ENCODE measurements around the gene MED26.
"Not testable (repeated sequence)": the region's sequence is repeated elsewhere in the genome, so short reads cannot be mapped to it uniquely, and the experiment has no call there.

MED26 gene

DNA sequence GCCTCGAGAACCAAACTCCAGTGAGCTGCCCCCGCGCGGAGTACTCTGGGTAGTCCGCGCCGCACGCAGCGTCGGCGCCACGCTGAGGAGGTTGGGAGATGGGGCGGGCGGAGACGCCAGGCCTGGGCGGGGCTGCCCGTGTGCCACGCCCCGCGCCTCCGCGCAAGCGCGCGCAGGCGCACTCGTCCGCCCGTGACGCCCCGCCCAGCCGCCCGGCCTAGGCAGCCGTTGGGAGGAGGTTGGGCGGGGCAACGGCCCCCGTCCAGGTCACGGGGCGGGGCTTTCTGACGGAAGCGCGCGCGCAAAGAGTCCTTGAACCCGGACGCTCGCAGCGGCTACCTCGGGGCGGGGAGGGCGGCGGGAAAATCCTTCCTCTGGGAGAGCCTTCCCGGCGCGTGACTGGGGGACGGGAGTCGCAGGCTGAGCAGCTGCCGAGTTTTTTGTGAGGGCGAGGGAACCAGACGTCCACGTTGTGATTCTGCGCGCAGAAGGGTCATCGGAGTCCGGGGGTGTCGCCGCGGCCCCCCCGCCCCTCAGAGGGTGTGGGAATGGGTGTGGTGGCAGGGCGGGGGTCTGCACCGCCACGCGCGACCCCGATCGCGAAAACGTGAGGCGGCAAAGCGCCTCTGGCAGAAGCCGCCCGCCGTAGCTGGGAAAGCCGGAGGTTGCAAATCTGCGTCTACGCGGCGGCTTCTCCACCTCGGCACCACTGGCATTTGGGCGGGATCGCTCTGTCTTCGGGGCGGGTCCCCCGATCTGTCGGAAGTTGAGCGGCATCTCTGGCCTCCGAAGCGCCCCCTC is at the start of gene MED26:
MED26 (minus strand) TSS at position 22 of the 801 bp plus-strand sequence. CDS start 261 bp downstream, outside the sequence.
- Histone ChIP-seq H3K27ac (ENCODE audit: low read length) (peak within 1 kb of the TSS; percentile 46), H3K4me1 (ENCODE audit: insufficient read depth, low read length) (peaks cover 21% of the 10 kb centered on the region), H3K9me3 (ENCODE audit: insufficient read depth, low read depth, low read length) (no peaks in the 10 kb centered on the region), H3K36me3 (ENCODE audit: insufficient read depth, low read depth, low read length) (peaks cover 38% of the 10 kb centered on the region), H3K27me3 (ENCODE audit: insufficient read depth, low read length) (no peaks in the 10 kb centered on the region), H3K4me3 (ENCODE audit: low read length) (peak within 1 kb of the TSS; percentile 86), H3K9ac (ENCODE audit: low read depth, low read length) (peak within 1 kb of the TSS; percentile 90)

- Histone ChIP-seq H3K9ac (ENCODE audit: low read depth, low read length) (no peak overlapping the region), H3K4me1 (ENCODE audit: insufficient read depth, low read length) (no peaks in the 10 kb centered on the region), H3K27me3 (ENCODE audit: insufficient read depth, low read length) (no peaks in the 10 kb centered on the region), H3K9me3 (ENCODE audit: insufficient read depth, low read depth, low read length) (no peaks in the 10 kb centered on the region), H3K4me3 (ENCODE audit: low read length) (no peak overlapping the region), H3K27ac (ENCODE audit: low read length) (no peak overlapping the region), H3K36me3 (ENCODE audit: insufficient read depth, low read depth, low read length) (peaks cover 20% of the 10 kb centered on the region)
Measured at GRCh38 chr19:16677055-16677454, 49.1 kb upstream of the MED26 start.

GRCh38 chr19:16676101-16676798 is 48.2 kb upstream of the MED26 start:
- Histone ChIP-seq H3K4me1 (ENCODE audit: insufficient read depth, low read length) (no peaks in the 10 kb centered on the region), H3K9ac (ENCODE audit: low read depth, low read length) (no peak overlapping the region), H3K9me3 (ENCODE audit: insufficient read depth, low read depth, low read length) (no peaks in the 10 kb centered on the region), H3K27me3 (ENCODE audit: insufficient read depth, low read length) (no peaks in the 10 kb centered on the region), H3K4me3 (ENCODE audit: low read length) (no peak overlapping the region), H3K36me3 (ENCODE audit: insufficient read depth, low read depth, low read length) (peaks cover 13% of the 10 kb centered on the region), H3K27ac (ENCODE audit: low read length) (no peak overlapping the region)

- not testable (repeated sequence) for H3K4me3 ChIP-seq (ENCODE audit: low read length); H3K9ac ChIP-seq (ENCODE audit: low read depth, low read length); H3K27me3 ChIP-seq (ENCODE audit: insufficient read depth, low read length); H3K9me3 ChIP-seq (ENCODE audit: insufficient read depth, low read depth, low read length); H3K27ac ChIP-seq (ENCODE audit: low read length); H3K36me3 ChIP-seq (ENCODE audit: insufficient read depth, low read depth, low read length); H3K4me1 ChIP-seq (ENCODE audit: insufficient read depth, low read length)
Measured at GRCh38 chr19:16673839-16674238, 45.8 kb upstream of the MED26 start.

DNA sequence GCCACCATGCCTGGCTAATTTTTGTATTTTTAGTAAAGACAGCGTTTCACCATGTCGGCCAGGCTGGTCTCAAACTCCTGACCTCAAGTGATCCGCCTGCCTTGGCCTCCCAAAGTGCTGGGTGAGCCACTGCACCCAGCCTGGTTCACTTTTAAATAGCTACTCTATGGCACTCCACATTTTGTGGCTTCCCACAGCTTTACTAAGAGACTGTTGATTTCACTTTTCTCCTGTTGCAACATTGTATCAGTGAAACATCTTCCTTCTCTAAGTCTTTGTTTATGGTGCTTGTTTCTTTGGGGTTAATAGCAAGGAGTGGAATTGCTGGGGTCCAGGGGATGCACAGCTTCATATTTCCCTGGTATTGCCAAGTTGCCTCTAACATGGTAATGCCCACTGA is 45.2 kb upstream of the MED26 start:
- Histone ChIP-seq H3K27ac (ENCODE audit: low read length) (no peak overlapping the region), H3K36me3 (ENCODE audit: insufficient read depth, low read depth, low read length) (no peaks in the 10 kb centered on the region), H3K4me1 (ENCODE audit: insufficient read depth, low read length) (no peaks in the 10 kb centered on the region), H3K9ac (ENCODE audit: low read depth, low read length) (no peak overlapping the region), H3K9me3 (ENCODE audit: insufficient read depth, low read depth, low read length) (no peaks in the 10 kb centered on the region), H3K4me3 (ENCODE audit: low read length) (no peak overlapping the region), H3K27me3 (ENCODE audit: insufficient read depth, low read length) (no peaks in the 10 kb centered on the region)

- Histone ChIP-seq H3K4me3 (ENCODE audit: low read length) (no peak overlapping the region), H3K27me3 (ENCODE audit: insufficient read depth, low read length) (no peaks in the 10 kb centered on the region), H3K9me3 (ENCODE audit: insufficient read depth, low read depth, low read length) (no peaks in the 10 kb centered on the region), H3K27ac (ENCODE audit: low read length) (no peak overlapping the region), H3K4me1 (ENCODE audit: insufficient read depth, low read length) (no peaks in the 10 kb centered on the region), H3K36me3 (ENCODE audit: insufficient read depth, low read depth, low read length) (no peaks in the 10 kb centered on the region), H3K9ac (ENCODE audit: low read depth, low read length) (no peak overlapping the region)
Measured at GRCh38 chr19:16671652-16672274, 43.8 kb upstream of the MED26 start.

DNA sequence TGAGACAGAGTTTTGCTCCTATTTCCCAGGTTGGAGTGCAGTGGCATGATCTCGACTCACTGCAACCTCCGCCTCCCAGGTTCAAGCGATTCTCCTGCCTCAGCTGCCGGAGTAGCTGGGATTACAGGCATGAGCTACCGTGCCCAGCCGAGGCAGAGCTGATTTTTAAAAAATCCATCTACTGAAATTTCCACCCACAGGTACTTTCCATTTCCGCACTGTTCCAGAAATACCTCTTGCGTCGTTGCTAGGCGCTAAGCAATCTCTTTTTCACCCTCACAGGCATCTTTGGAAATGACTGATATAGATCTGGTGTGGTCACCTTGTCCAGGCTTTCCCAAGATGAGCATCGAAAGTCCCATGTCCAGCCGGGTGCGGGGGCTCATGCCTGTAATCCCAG is 42.3 kb upstream of the MED26 start:
- no peaks in the 10 kb centered on the region for H3K27me3 ChIP-seq (ENCODE audit: insufficient read depth, low read length)
- no peak overlapping the region for H3K9ac ChIP-seq (ENCODE audit: low read depth, low read length)
- no peak overlapping the region for H3K4me3 ChIP-seq (ENCODE audit: low read length)
- H3K36me3 ChIP-seq (ENCODE audit: insufficient read depth, low read depth, low read length): no peaks in the 10 kb centered on the region
- no peaks in the 10 kb centered on the region for H3K9me3 ChIP-seq (ENCODE audit: insufficient read depth, low read depth, low read length)
- no peak overlapping the region for H3K27ac ChIP-seq (ENCODE audit: low read length)
- H3K4me1 ChIP-seq (ENCODE audit: insufficient read depth, low read length): no peaks in the 10 kb centered on the region

GRCh38 chr19:16668702-16669101 is 40.7 kb upstream of the MED26 start:
- H3K9me3 ChIP-seq (ENCODE audit: insufficient read depth, low read depth, low read length): not testable (repeated sequence)

GRCh38 chr19:16668176-16668575 is 40.2 kb upstream of the MED26 start:
- no peak overlapping the region for H3K4me3 ChIP-seq (ENCODE audit: low read length)
- no peak overlapping the region for H3K27ac ChIP-seq (ENCODE audit: low read length)
- no peaks in the 10 kb centered on the region for H3K27me3 ChIP-seq (ENCODE audit: insufficient read depth, low read length)
- H3K4me1 ChIP-seq (ENCODE audit: insufficient read depth, low read length): no peaks in the 10 kb centered on the region
- H3K36me3 ChIP-seq (ENCODE audit: insufficient read depth, low read depth, low read length): no peaks in the 10 kb centered on the region
- no peaks in the 10 kb centered on the region for H3K9me3 ChIP-seq (ENCODE audit: insufficient read depth, low read depth, low read length)
- H3K9ac ChIP-seq (ENCODE audit: low read depth, low read length): no peak overlapping the region

More at GRCh38 chr19:16668702-16669101, 40.7 kb upstream of the MED26 start:
- H3K4me1 ChIP-seq (ENCODE audit: insufficient read depth, low read length); H3K9ac ChIP-seq (ENCODE audit: low read depth, low read length); H3K4me3 ChIP-seq (ENCODE audit: low read length); H3K36me3 ChIP-seq (ENCODE audit: insufficient read depth, low read depth, low read length); H3K27me3 ChIP-seq (ENCODE audit: insufficient read depth, low read length); H3K27ac ChIP-seq (ENCODE audit: low read length): not testable (repeated sequence)

GRCh38 chr19:16661480-16662034 is 33.6 kb upstream of the MED26 start:
- Histone ChIP-seq H3K4me3 (ENCODE audit: low read length) (peak overlapping the region; percentile 93), H3K9me3 (ENCODE audit: insufficient read depth, low read depth, low read length) (no peaks in the 10 kb centered on the region), H3K36me3 (ENCODE audit: insufficient read depth, low read depth, low read length) (peaks cover 26% of the 10 kb centered on the region), H3K9ac (ENCODE audit: low read depth, low read length) (peak overlapping the region; percentile 70; the same call in 1 of the 2 replicates), H3K27ac (ENCODE audit: low read length) (no peak overlapping the region), H3K27me3 (ENCODE audit: insufficient read depth, low read length) (peaks cover 16% of the 10 kb centered on the region), H3K4me1 (ENCODE audit: insufficient read depth, low read length) (peaks cover 3% of the 10 kb centered on the region; the same call in 1 of the 2 replicates)

DNA sequence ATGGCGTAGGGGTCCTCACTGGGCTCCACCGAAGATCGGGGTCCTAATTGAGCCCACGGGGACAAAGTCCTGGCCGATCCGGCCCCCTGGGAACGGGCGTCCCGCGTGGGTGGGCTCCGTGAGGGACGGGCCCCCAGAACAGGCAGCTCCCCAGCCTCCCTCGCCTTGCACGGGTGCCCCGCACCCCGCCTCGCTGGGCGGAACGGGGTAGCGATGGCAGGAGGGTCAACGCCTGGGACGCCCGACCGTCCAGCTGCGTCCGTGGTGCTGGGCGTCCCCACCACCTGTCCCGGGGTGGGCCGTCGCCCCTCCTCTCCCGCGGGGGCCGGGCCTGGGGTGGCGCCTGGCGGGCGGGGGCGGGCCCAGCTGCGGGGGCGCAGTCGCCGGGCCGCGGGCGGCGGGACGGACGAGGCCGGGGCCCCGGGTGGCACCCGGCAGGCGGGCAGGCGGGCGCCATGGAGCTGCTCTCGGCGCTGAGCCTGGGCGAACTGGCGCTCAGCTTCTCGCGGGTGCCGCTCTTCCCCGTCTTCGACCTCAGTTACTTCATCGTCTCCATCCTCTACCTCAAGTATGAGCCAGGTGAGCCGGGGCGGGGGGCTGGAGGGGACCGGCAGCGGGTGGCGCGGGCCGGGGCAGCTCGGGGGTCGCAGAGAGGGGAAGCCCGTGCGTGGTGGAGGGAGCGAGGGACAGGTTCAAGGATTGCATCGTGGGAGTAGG is 32.9 kb upstream of the MED26 start, which contains the start of gene TMEM38A:
TMEM38A (plus strand) TSS at position 377 of the 717 bp plus-strand sequence; CDS start at position 456, 79 bp downstream.
- peak within 1 kb of the TSS; percentile 95 for H3K9ac ChIP-seq (ENCODE audit: low read depth, low read length)
- peaks cover 32% of the 10 kb centered on the region for H3K36me3 ChIP-seq (ENCODE audit: insufficient read depth, low read depth, low read length)
- peak within 1 kb of the TSS; percentile 93 for H3K4me3 ChIP-seq (ENCODE audit: low read length)
- H3K9me3 ChIP-seq (ENCODE audit: insufficient read depth, low read depth, low read length): no peaks in the 10 kb centered on the region
- peaks cover 3% of the 10 kb centered on the region; the same call in 1 of the 2 replicates for H3K4me1 ChIP-seq (ENCODE audit: insufficient read depth, low read length)
- peak within 1 kb of the TSS; percentile 92 for H3K27ac ChIP-seq (ENCODE audit: low read length)
- peaks cover 16% of the 10 kb centered on the region for H3K27me3 ChIP-seq (ENCODE audit: insufficient read depth, low read length)
